GM06990 (cell line): ENCODE results near the gene LIMD2.

Experiments
- DNase-seq: peaks from one replicate; pipeline ENCODE4 v3.0.0-alpha.2; 2011; ENCODE audit not compliant: insufficient read length; ENCODE audit errors: extremely low read depth
- H3K27me3 ChIP-seq: replicated peaks from 2 replicates; pipeline ENCODE4 v1.6.0; 2011; ENCODE audit warnings: low read length; ENCODE audit not compliant: control insufficient read depth, insufficient read depth
- H3K36me3 ChIP-seq: 2 replicates; pipeline ENCODE4 v1.5.1; 2011; ENCODE audit warnings: low read length; ENCODE audit not compliant: control insufficient read depth, insufficient read depth
- H3K4me3 ChIP-seq: replicated peaks from 2 replicates; pipeline ENCODE4 v1.5.1; 2011; ENCODE audit warnings: low read depth, mild to moderate bottlenecking, control low read depth, low read length
- CTCF ChIP-seq: IDR thresholded peaks from 2 replicates; pipeline ENCODE4 v1.5.1; 2011; ENCODE audit warnings: low read length, control low read depth, mild to moderate bottlenecking, inconsistent platforms; ENCODE audit not compliant: insufficient read depth, poor library complexity, severe bottlenecking

LIMD2 gene

GRCh38 chr17:63700528-63701455, 867 bp upstream of the LIMD2 start:
- DNase-seq = peak; percentile 78
- no peaks in the 10 kb centered on the region for H3K27me3 ChIP-seq
- peaks cover 29% of the 10 kb centered on the region for H3K36me3 ChIP-seq
- no peak for TF ChIP-seq CTCF
- H3K4me3 ChIP-seq = peak overlapping the region; percentile 69

- Histone ChIP-seq H3K27me3 (no peaks in the 10 kb centered on the region), H3K4me3 (peak overlapping the region; percentile 91), H3K36me3 (peaks cover 24% of the 10 kb centered on the region)
- peak; percentile 90 for DNase-seq
- no peak for TF ChIP-seq CTCF
Measured at GRCh38 chr17:63698886-63699637, 863 bp downstream of the LIMD2 start.

- peak; percentile 61 for DNase-seq
- TF ChIP-seq CTCF = no peak
- Histone ChIP-seq H3K27me3 (no peaks in the 10 kb centered on the region), H3K36me3 (peaks cover 23% of the 10 kb centered on the region), H3K4me3 (peak overlapping the region; percentile 91)
Measured at GRCh38 chr17:63698381-63698885, 1.5 kb downstream of the LIMD2 start.

- peak; percentile 80 for DNase-seq
- peaks cover 17% of the 10 kb centered on the region for H3K36me3 ChIP-seq
- no peaks in the 10 kb centered on the region for H3K27me3 ChIP-seq
- H3K4me3 ChIP-seq = peak overlapping the region; percentile 91
- peak; percentile 83 for TF ChIP-seq CTCF
Measured at GRCh38 chr17:63697341-63698286, 2.3 kb downstream of the LIMD2 start.

- Histone ChIP-seq H3K27me3 (no peaks in the 10 kb centered on the region), H3K4me3 (peak overlapping the region; percentile 91), H3K36me3 (peaks cover 21% of the 10 kb centered on the region)
- TF ChIP-seq CTCF = peak; percentile 53
- peak; percentile 46 for DNase-seq
Measured at GRCh38 chr17:63696381-63696961, 3.5 kb downstream of the LIMD2 start.
